Measurements from ENCODE around the gene POLR3E.
A peak's percentile ranks its signal among the peaks of the same experiment; 100 is the strongest.
"Not testable (repeated sequence)": the region's sequence is repeated elsewhere in the genome, so short reads cannot be mapped to it uniquely, and the experiment has no call there.

The POLR3E gene

DNA sequence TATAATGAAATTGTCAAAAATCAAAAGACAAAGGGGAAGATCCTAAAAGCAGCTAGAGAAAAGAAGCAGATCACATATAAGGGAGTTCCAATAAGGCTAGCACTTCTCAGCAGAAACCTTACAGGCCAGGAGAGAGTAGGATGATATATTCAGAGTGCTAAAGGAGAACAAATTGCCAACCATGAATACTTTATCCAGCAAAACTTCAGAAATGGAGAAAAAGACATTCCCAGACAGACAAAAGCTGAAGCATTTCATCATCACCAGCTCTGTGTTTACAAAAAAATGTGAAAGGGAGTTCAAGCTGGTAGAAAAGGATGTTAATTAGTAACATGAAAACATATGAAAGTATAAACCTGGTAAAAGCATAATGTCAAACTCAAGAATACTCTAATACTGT lies 39.8 kb downstream of the POLR3E start:
- no peak for DNase-seq

DNA sequence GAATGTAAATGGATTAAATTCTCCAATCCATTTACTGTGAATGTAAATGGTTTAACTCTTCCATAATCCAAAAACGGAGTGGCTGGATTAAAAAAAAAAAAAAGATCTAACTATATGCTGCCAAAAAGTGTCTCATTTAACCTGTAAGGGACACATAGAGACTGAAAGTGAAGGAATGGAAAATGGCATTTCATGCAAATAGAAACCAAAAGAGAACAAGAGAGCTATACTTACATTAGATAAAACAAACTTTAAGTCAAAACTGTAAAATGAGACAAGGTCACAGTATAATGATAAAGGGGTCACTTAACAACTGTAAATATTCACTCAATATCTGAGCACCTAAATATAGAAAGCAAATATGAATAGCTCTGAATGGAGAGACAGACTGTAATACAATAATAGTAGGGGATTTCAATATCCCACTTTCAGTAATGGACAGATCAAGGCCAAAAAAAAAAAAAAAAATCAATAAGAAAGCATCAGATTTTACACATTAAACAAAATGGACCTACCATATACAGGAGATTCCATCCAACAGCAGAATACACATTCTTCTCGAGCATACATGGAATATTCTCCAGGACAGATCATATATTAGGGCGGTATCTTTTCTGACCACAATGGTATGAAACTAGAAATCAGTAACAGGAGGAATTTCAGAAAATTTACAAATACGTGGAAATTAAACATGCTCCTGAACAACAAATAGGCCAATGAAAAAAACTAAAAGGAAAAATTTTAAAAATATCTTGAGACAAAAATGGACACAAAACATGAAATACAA lies 40.8 kb downstream of the POLR3E start:
- no peak for DNase-seq

DNA sequence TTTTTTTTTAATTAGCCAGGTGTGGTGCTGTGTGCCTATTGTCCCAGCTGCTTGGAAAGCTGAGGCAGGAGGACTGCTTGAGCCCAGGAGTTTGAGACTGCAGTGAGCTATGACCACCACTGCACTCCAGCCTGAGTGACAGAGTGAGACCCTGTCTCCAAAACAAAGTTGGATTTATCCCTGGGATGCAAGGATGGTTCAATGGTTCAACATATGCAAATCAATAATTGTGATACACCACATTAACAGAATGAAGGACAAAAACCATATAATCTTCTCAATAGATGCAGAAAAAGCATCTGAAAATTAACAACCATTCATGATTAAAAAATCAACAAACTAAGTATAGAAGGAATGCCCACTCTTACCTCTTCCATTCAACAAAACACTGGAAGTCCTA lies 43.7 kb downstream of the POLR3E start:
- DNase-seq = no peak

DNA sequence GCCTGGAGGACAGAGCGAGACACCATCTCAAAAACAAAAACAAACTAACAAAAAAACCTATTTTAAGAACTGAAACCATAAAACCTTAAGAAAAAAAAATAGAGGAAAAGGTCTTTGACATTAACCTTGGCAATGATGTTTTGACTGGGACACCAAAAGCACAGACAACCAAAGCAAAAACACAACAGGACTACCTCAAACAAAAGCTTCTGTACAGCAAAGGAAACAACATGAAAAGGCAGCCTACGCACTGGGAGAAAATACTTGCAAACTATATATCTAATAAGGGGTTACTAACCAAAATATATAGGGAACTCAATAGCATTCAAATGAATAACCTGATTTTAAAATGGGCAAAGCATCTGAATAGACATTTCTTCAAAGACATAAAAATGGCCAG lies 44.9 kb downstream of the POLR3E start:
- no peak for DNase-seq

DNA sequence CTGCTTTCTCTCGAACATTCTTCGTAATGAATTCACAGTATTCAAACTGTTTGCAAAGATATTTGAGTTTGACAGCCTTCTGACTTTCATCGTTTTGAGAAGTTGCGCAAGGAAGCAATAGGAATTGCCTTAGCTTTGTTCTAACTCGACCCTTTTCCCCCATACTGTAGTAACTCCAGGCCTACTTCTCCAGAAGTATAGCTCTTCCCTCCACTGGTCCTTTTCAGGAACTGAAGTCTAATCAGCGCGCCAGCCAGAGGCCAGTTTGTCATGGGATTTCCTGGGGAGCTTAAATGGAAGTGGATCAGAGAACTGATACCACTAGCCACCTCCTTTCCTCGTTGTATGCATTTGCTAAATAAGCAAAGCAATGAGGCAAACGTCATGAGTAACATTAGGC lies 49.3 kb downstream of the POLR3E start:
- no peak for DNase-seq

DNA sequence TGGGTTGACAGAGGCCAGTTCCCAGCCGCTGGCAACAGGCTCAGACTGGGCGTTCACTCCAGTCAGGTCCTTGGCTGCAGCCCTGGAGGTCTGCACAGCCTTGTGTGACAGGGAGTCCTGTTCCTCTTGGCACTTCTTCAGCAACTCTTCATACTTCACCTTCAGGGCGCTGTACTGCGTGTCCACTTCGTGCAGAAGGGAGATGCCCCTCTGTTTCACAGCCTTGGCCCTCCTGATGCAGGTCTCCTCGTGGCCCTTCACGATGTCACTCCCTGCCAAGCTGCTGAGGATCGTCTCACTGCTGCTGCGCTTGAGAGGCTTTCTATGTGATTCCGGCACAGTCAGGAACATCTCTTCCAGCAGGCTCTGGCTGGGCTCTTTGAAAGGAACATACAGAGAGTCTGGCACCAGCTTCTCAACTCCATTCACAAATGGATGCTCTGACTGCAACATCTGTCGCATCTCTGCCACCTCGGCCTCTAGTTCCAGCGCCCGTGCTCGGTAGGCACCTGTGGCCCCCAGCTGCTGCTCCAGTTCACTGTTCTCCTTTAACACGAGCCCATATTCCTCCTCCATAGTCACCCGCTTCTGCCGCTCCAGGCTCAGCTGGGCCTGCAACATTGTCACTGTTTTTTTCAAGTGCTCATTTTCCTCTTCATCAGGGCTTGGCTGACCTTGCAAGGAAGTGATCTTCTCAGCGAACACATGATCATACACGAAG lies 50.1 kb downstream of the POLR3E start:
- DNase-seq = no peak

DNA sequence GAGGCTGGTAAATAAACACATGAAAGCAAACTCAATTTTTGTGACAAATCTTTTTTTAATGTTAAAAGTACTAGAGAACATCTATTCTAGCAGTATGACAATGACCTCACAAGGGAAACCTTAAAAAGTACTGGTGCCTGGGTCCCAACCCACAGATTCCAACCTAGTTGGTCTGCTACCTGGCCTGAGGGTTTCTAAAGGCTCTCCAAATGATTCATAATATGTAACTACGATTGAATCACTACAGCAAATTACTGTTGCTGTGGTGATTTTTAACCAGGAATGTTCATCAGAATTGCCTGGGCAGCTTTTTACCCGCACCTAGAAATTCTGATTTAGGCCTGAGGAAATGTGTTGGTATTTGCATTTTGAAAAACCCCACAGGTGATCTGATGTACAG lies 51.1 kb downstream of the POLR3E start:
- no peak for DNase-seq

DNA sequence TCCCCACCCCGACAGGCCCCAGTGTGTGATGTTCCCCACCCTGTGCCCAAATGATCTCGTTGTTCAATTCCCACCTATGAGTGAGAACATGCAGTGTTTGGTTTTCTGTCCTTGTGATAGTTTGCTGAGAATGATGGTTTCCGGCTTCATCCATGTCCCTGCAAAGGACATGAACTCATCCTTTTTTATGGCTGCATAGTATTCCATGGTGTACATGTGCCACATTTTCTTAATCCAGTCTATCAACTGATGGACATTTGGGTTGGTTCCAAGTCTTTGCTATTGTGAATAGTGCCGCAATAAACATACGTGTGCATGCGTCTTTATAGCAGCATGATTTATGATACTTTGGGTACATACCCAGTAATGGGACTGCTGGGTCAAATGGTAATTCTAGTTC lies 53.8 kb downstream of the POLR3E start:
- not testable (repeated sequence) for DNase-seq

DNA sequence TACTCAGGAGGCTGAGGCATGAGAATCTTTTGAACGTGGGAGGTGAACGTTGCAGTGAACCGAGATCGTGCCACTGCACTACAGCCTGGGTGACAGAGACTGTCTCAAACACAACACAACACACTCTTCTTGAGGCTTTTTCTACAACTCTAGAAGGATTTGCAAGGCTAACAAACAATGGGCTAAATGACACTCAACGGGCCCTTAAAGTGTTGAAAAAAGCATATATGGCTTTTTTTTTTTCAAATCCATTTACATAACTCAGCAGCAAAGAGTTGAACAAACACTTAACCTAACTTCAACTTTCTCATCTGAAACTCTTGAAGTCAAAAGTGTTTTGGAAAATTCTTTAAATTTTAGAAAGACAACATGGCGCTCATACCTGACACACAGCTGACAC lies 54.9 kb downstream of the POLR3E start:
- DNase-seq = no peak

DNA sequence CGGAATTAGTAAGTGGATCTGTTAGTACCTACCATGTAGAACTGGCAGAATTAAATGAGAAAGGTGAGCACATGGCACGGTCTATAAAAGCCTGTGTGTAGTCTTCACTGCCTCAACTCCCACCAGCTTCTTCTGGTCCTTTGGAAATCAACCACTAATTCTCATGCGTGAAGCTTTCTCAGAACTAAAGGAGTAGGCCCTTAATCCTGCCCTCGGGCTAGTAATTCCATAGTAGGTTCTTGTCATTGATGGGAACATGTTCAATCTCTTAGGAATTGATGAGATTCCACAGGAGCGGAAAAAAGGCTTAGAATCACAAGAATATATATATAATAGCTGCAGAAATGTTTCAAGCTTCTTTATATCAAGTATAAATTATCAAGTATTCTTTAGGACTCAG lies 55.5 kb downstream of the POLR3E start:
- DNase-seq = no peak

DNA sequence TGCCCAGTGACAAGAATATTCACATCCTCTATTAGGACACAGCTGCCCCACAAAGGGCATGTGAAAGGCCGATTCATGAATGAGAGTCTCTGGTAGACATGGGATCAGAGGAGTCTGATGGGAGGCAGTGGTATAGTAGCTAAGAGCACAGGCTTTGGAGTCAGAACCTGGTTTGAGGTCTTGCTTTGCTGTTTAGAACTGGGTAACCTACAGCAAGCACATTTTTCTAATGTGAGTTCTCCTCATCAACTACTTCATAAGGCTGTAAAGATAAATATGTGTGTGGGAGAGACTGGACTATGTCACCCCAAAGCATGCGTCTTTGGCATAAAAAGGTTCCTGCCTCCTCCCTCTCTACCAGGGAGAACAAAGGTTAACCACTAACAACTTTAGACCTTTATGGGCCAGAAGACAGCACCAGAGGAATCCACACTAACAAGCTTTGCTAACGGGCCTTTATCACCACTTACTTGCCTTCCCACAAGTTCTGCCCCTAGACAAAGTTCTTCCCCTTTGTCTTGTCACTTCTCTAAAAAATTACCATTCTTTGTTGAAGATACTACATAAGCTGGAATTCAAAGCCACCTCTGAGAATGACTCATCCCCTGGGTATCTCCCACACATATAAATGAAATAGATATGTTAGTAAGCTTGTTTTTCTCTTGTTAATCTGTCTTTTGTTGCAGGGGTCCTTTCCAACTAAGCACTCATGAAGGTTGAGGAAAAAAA lies 56.1 kb downstream of the POLR3E start:
- peak; percentile 15 for DNase-seq

DNA sequence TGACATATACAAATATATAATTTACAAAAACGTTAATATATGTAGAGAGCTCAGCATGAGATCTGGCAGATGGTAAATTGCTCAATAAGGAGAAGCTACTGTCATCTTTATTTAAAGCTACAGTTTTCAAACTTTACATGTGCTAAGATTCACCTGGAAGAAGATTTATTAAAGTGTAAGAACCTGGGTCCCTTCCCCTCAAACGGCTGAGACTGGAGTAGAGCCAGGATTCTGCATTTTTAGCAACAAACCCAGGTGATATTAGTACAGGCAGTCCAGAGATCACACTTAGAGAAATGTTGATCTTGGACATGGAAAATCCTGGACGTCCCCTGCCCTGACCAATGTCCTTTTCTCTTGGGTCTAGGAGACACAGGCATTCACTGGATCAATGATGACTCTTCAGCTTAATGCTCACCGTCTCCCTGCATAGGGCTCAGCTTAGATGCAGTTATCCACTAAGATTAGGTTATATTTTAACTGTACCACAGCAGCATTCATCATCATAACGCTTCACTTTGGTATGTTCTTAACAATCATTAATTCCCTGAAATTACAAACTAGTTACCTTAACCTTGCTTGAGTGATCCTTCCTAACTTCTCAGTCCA lies 56.8 kb downstream of the POLR3E start:
- no peak for DNase-seq

DNA sequence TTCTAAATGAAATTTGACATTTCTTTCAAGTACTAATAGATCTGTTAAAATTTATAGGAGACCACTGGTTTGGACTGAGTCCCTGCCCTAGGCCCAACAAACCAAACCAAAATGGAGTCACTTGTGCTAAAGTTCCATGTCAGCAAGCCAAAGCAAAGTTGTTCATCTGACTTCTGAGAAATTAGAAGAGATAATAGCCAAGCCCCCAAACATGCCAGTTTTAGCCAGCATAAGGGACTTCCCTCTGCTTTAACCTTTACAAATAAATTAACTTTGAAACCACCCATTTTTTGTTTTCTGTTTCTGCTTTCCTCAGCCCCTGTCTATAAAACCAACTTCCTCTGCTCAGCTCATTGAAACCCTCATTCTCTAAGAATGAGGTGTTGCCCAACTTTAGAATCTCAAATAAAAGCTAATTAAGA lies 58.3 kb downstream of the POLR3E start:
- no peak for DNase-seq

DNA sequence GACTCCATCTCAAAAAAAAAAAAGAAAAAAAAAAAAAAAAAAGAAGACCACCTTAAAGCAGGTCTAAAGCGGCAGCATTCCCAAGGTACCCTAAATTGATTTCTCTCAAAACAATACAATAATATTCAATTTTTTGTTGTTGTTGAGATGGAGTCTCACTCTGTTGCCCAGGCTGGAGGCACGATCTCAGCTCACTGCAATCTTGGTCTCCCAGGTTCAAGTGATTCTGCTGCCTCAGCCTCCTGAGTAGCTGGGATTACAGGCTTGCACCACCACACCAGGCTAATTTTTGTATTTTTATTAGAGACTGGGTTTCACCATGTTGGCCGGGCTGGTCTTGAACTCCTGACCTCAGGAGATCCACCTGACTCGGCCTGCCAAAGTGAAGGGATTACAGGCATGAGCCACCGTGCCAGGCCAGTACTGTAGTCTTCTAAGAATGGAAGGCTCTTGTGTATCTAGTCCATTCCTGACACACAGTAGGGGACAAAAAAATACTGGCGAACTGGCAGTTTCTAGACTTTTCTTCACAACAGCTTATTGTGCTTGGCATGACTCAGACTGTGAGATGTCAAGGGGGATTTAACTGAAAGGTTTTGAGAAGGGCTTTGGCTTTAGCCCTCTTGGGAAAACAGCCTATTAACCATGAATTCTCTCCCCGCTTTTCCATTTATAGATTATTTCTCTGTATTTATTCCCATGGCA lies 59.9 kb downstream of the POLR3E start:
- no peak for DNase-seq

DNA sequence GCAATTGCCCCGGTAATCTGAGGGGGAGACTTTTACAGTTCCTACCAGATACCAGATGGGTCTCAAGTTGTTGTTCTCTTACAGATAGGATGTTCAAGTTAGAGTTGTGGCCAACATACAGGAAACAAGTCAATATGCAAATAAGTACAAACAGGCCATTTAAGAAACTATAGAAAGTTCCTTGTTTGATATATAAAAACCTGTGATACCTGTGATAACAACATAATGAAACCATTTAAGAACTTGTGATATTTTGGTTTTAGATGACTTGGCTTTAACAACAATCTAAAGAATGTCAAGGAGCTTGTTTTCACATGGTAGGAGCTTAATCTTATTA lies 60.4 kb downstream of the POLR3E start:
- no peak for DNase-seq

DNA sequence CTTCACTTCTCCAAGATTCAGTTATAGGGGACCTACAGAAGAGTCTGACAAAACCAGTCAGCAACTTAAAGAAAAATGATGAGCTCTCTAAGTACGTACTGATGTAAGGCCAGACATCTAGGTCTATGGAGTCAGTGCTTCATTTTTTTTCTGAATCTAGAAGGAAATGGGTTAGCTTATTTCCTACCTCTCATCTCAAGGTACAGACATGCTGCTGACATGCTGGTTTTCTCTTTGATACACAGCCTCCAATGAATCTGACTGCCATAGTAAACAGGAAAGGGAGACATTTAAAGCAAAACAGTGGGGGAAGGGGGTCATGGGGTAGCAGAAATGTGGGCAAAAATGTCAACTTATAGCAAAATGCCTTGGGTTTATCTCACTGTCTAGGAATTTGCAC lies 60.8 kb downstream of the POLR3E start:
- no peak for DNase-seq

DNA sequence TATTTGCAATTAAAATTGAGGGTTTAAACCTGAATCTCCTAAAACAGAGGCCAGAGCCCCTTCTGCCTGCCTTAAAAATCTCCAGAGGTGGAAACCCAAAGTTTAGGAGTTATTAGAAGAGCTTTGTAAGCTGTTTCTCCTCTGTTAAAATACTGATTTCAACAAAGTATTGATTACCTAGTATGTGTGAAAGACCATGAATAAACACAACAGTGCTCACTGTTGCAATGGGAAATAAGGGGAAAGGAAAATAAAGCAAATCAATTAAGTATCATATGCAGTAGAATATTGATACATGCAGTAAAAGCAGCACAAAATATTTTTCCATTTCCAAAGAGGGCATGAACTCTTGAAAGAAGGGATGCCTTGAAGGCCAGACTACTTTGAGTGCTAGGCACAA lies 62.5 kb downstream of the POLR3E start:
- DNase-seq = no peak

DNA sequence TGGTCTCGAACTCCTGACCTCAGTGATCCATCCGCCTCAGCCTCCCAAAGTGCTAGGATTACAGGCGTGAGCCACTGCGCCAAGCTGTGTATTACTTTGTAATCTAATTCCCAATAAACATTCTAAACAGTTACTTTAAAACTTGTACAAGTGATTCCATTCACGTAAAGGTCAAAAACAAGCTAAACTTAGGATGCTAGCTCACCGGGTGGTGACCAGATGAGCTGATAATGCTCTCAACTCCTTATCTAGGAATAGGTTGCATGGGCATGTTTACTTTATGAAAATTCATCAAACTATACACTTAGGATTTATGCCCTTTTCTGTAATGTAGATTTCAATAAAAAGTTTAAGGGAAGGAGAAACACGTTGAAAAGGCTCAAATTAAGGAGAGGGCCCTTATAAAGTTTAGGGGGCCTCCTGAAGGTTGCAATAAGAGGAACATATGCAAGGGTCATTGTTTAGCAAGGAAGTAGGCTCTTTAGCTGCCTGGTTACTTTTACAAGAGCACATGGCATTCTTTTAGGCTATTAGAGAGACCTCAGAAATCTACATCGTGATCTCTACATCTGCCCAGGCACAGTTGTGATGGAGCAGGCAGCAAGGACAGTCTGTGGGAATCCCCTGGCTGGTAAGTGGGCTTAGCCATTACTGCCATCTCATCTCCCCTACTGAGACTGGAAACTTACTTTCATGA lies 63.9 kb downstream of the POLR3E start:
- DNase-seq = peak; percentile 14

DNA sequence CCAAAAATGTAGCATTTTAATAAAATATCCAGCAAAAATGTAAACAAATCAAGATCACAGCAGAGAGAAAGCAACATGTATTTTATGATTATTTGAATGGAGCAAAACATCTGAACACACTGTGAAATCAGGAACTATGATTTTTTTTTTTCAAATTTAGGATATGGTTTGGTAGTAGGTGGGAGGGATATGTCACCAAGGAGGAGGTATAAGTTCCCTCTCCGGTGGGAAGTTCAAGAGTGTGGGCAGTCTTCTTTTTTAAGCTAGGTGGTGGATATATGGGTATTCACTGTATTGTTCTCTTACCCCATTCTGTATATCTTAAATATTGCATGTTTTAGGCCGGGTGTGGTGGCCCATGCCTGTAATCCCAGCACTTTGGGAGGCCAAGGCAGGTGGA lies 67.0 kb downstream of the POLR3E start:
- DNase-seq = no peak

DNA sequence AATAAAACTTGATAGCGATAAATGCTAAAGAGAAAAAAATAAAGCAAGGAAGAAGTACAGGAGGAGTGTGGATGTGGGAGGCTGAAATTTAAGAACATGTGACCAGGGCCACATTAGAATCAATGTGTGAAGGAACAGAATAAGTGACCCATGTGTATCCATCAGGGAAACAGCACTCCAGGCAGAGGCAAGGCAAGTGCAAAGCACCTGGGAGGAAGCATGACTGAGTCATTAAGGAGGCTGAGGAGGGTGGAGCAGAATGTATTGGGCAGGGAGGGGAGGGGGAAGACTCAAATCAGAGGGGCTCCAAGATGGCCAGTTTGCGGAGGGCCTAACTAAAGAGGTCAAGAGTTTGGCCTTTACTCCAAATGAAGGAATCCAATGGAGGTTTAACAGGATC lies 69.2 kb downstream of the POLR3E start:
- DNase-seq = no peak

DNA sequence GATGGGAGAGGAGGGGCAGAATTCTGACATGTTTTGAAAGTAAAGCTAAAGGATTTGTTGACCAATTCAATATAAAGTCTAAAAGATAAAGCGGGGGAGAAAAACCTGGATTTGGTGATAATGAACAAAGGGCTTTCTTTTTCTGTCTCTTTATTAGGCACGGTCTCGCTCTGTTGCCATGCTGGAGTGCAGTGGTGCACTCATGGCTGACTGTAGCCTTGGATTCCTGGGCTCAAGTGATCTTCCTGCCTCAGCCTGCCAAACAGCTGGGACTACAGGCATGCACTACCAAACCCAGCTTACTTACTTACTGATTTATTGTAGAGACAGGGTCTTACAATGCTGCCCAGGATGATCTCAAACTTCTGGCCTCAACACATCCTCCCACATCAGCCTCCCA lies 69.7 kb downstream of the POLR3E start:
- no peak for DNase-seq

DNA sequence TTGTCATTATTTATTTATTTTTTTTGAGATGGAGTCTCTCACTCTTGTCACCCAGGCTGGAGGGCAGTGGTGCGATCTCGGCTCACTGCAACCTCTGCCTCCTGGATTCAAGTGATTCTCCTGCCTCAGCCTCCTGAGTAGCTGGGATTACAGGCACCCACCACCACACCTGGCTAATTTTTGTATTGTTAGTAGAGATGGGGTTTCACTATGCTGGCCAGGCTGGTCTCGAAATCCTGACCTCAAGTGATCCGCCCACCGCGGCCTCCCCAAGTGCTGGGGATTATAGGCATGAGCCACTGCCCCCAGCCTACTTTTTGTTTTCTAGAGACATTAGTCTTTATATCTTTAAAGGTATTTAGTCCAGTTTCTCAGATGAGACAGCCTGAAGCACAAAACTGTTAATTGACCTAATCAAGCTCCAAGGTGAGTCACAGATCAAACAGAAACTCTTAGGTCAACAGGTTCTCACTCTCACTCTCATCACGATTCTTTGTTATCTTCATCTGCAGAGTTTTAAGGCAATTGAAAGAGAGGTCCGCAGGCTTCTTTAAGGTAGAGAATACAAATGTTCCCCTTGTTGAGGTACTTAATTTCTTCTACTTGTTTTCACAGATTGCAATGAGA lies 71.1 kb downstream of the POLR3E start:
- DNase-seq = not testable (repeated sequence)
